Stimulated activated CD4-positive, alpha-beta T cell treated with anti-CD3 and anti-CD28 coated beads, Interleukin-15, amount 100 ng/mL, for 48 hours (primary cell): ENCODE measurements around the gene ACTL8.

Source experiments
- DNase-seq, 2 donors: peaks; one replicate each; pipeline ENCODE4 v3.0.0-alpha.2; 2020; ENCODE audit warnings: low read depth in 2 of 2

Gene ACTL8

GRCh38 chr1:17770983-17771382 lies 15.8 kb downstream of the ACTL8 start:
- no peak for DNase-seq

- no peak for DNase-seq
Measured at GRCh38 chr1:17772615-17773212, 17.6 kb downstream of the ACTL8 start.

GRCh38 chr1:17773591-17774326 lies 18.6 kb downstream of the ACTL8 start:
- DNase-seq = no peak

GRCh38 chr1:17774452-17774851 lies 19.3 kb downstream of the ACTL8 start:
- DNase-seq = no peak

- no peak for DNase-seq
Measured at GRCh38 chr1:17775796-17776195, 20.7 kb downstream of the ACTL8 start.

- no peak for DNase-seq
Measured at GRCh38 chr1:17776426-17776825, 21.3 kb downstream of the ACTL8 start.

GRCh38 chr1:17777330-17777729 lies 22.2 kb downstream of the ACTL8 start:
- no peak for DNase-seq

- no peak for DNase-seq
Measured at GRCh38 chr1:17777818-17778217, 22.7 kb downstream of the ACTL8 start.

- no peak for DNase-seq
Measured at GRCh38 chr1:17780916-17781315, 25.8 kb downstream of the ACTL8 start.

GRCh38 chr1:17789926-17790325 lies 34.8 kb downstream of the ACTL8 start:
- no peak for DNase-seq

- no peak for DNase-seq
Measured at GRCh38 chr1:17790383-17791054, 35.4 kb downstream of the ACTL8 start.

- no peak for DNase-seq
Measured at GRCh38 chr1:17791055-17791390, 35.9 kb downstream of the ACTL8 start.

- DNase-seq = no peak
Measured at GRCh38 chr1:17791480-17791879, 36.3 kb downstream of the ACTL8 start.

GRCh38 chr1:17792421-17792820 lies 37.3 kb downstream of the ACTL8 start:
- no peak for DNase-seq

GRCh38 chr1:17795081-17795809 lies 40.1 kb downstream of the ACTL8 start:
- DNase-seq = no peak

- DNase-seq = no peak
Measured at GRCh38 chr1:17795836-17796645, 40.9 kb downstream of the ACTL8 start.

GRCh38 chr1:17797478-17797877 lies 42.3 kb downstream of the ACTL8 start:
- DNase-seq = no peak

GRCh38 chr1:17798011-17798410 lies 42.9 kb downstream of the ACTL8 start:
- DNase-seq = no peak

GRCh38 chr1:17798799-17799382 lies 43.8 kb downstream of the ACTL8 start:
- DNase-seq = no peak

GRCh38 chr1:17799642-17800041 lies 44.5 kb downstream of the ACTL8 start:
- DNase-seq = no peak

- no peak for DNase-seq
Measured at GRCh38 chr1:17802164-17802563, 47.0 kb downstream of the ACTL8 start.
